ENCODE results near the gene GRID2IP. TPM values are rescaled to one million over a fixed set of nuclear protein-coding genes. Genes with fewer than 3 reads are reported as not detected.

The GRID2IP gene
- total and polyA plus RNA-seq, 2 of the 13 experiments (the other 11 are each of a cell fraction or from before 2014, with no cell fraction given): 0.03 TPM; not detected in 1

DNA sequence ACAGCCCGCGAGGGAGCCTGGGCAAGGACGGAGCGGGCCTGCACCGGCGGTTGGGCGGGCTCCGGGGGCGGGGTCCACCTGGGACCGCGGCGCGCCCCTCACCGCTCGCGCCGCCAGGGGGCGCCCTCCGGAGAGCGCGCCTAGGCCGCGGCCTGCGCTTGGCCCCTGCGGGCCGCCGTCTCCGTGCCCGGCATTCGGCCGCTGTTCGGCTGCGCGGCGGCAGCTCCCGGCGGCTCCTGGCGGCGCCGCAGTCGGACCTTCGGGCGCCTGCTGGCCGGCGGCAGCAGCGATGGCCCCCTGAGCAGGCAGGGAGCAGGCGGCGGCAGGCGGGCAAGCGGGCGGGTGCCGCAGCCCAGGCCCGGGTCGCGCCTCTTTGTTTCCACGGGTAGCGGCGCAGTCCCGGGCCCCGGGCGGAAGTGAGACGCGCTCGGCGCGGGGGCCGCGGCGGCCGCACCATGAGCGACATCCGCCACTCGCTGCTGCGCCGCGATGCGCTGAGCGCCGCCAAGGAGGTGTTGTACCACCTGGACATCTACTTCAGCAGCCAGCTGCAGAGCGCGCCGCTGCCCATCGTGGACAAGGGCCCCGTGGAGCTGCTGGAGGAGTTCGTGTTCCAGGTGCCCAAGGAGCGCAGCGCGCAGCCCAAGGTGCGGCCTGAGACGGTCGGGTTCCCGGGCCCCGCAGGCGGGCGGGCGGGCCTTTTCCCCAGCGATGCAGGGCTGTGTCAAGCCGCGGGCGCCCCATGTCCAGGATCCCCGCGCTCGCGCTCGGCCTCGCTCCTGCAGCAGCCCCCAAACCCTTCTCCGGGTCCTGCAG lies 38.8 kb upstream of the GRID2IP start, which contains the start of gene INTS15 (continued):
- TF ChIP-seq ZFP36L1 (CRISPR knock-in tag; IDR thresholded peaks at IDR 0.05) (no peak), EP300 (IDR thresholded peaks at IDR 0.05; ENCODE audit: low read depth in 2 of 2, low read length in 2 of 2) (peak in 1 of 2 experiments; percentile 21; a peak in 1 of 4 replicates), EP300 (CRISPR knock-in tag; IDR thresholded peaks at IDR 0.05; ENCODE audit: borderline replicate concordance) (peak; percentile 28; the same call in 1 of the 2 replicates), ZBTB1 (CRISPR knock-in tag; IDR thresholded peaks at IDR 0.05; ENCODE audit: borderline replicate concordance) (no peak), CCDC6 (CRISPR knock-in tag; IDR thresholded peaks at IDR 0.05) (no peak), ZNF337 (CRISPR knock-in tag; IDR thresholded peaks at IDR 0.05; ENCODE audit: borderline replicate concordance, low read depth) (no peak), ZNF660 (CRISPR knock-in tag; IDR thresholded peaks at IDR 0.05; ENCODE audit: borderline replicate concordance, low read depth) (no peak), SIX4 (CRISPR knock-in tag; IDR thresholded peaks at IDR 0.05) (no peak), POLR2AphosphoS2 (IDR thresholded peaks at IDR 0.05; ENCODE audit: low read depth, low read length) (no peak), RFX3 (CRISPR knock-in tag; IDR thresholded peaks at IDR 0.05) (no peak), ZIK1 (CRISPR knock-in tag; IDR thresholded peaks at IDR 0.05; ENCODE audit: borderline replicate concordance, low read depth) (peak; percentile 67; the same call in 1 of the 2 replicates), NFATC3 (CRISPR knock-in tag; IDR thresholded peaks at IDR 0.05) (no peak), RBM39 (IDR thresholded peaks at IDR 0.05; ENCODE audit: low read depth, low read length, poor library complexity, severe bottlenecking) (no peak), FOXK1 (CRISPR knock-in tag; IDR thresholded peaks at IDR 0.05; ENCODE audit: borderline replicate concordance, low read depth) (no peak)
- TF ChIP-seq, protein P1, sequence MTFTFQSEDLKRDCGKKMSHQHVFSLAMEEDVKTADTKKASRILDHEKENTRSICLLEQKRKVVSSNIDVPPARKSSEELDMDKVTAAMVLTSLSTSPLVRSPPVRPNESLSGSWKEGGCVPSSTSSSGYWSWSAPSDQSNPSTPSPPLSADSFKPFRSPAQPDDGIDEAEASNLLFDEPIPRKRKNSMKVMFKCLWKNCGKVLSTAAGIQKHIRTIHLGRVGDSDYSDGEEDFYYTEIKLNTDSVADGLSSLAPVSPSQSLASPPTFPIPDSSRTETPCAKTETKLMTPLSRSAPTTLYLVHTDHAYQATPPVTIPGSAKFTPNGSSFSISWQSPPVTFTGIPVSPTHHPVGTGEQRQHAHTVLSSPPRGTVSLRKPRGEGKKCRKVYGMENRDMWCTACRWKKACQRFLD (CRISPR knock-in tag; IDR thresholded peaks at IDR 0.05; ENCODE audit: borderline replicate concordance): 0 out of 2 replicates have a peak, but pooled peaks have one; percentile 51
- TF ChIP-seq, protein P2, sequence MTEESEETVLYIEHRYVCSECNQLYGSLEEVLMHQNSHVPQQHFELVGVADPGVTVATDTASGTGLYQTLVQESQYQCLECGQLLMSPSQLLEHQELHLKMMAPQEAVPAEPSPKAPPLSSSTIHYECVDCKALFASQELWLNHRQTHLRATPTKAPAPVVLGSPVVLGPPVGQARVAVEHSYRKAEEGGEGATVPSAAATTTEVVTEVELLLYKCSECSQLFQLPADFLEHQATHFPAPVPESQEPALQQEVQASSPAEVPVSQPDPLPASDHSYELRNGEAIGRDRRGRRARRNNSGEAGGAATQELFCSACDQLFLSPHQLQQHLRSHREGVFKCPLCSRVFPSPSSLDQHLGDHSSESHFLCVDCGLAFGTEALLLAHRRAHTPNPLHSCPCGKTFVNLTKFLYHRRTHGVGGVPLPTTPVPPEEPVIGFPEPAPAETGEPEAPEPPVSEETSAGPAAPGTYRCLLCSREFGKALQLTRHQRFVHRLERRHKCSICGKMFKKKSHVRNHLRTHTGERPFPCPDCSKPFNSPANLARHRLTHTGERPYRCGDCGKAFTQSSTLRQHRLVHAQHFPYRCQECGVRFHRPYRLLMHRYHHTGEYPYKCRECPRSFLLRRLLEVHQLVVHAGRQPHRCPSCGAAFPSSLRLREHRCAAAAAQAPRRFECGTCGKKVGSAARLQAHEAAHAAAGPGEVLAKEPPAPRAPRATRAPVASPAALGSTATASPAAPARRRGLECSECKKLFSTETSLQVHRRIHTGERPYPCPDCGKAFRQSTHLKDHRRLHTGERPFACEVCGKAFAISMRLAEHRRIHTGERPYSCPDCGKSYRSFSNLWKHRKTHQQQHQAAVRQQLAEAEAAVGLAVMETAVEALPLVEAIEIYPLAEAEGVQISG (CRISPR knock-in tag; IDR thresholded peaks at IDR 0.05): peak; percentile 97
- TF ChIP-seq, protein P3, sequence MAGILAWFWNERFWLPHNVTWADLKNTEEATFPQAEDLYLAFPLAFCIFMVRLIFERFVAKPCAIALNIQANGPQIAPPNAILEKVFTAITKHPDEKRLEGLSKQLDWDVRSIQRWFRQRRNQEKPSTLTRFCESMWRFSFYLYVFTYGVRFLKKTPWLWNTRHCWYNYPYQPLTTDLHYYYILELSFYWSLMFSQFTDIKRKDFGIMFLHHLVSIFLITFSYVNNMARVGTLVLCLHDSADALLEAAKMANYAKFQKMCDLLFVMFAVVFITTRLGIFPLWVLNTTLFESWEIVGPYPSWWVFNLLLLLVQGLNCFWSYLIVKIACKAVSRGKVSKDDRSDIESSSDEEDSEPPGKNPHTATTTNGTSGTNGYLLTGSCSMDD (CRISPR knock-in tag; IDR thresholded peaks at IDR 0.05): no peak
- TF ChIP-seq, protein P4, sequence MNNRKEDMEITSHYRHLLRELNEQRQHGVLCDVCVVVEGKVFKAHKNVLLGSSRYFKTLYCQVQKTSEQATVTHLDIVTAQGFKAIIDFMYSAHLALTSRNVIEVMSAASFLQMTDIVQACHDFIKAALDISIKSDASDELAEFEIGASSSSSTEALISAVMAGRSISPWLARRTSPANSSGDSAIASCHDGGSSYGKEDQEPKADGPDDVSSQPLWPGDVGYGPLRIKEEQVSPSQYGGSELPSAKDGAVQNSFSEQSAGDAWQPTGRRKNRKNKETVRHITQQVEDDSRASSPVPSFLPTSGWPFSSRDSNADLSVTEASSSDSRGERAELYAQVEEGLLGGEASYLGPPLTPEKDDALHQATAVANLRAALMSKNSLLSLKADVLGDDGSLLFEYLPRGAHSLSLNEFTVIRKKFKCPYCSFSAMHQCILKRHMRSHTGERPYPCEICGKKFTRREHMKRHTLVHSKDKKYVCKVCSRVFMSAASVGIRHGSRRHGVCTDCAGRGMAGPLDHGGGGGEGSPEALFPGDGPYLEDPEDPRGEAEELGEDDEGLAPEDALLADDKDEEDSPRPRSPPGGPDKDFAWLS (CRISPR knock-in tag; IDR thresholded peaks at IDR 0.05; ENCODE audit: borderline replicate concordance): no peak
